Stimulated activated naive CD4-positive, alpha-beta T cell treated with Interleukin-2 at 50 U/mL for 16 hours (primary cell): Measurements from ENCODE around the gene DNAH10.

Experiments
- DNase-seq: peaks from one replicate; lab custom pipeline; 2025; lab: John Stamatoyannopoulos, UW

DNAH10 gene

DNA sequence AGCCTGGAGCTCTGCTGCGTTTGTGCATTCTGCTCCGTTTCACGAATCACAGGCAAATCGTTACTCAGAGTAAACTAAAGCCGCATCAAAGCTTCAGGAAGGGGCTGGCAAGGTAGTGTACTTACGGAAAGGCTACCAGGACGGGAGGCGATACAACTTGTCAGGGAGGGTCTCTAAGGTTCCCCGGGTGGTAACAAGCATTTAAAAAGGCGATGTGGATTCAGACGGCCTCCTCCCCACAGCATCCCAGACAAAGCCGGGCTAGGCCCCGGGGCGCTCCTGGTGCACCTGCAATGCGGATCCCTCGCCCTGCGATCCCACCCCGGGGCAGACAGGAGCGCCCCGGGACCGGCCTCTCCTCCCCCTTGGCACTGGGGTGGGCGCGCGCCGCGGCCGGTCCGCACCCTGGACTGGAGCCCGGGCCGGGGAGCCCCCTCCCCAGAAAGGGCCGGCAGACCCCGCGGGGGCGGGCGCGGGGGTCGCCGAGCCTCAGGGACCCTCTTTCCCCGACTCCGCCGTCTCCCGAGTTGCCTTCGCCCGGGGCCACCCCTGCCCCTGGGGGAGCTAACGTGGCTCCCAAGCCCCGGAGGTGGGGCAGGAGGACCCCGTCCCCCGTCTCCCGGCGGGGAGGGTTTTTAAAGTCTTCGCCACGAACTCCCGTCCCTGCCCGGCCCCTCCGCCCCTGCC lies 209.8 kb downstream of the DNAH10 start:
- peak; percentile 9 for DNase-seq

DNA sequence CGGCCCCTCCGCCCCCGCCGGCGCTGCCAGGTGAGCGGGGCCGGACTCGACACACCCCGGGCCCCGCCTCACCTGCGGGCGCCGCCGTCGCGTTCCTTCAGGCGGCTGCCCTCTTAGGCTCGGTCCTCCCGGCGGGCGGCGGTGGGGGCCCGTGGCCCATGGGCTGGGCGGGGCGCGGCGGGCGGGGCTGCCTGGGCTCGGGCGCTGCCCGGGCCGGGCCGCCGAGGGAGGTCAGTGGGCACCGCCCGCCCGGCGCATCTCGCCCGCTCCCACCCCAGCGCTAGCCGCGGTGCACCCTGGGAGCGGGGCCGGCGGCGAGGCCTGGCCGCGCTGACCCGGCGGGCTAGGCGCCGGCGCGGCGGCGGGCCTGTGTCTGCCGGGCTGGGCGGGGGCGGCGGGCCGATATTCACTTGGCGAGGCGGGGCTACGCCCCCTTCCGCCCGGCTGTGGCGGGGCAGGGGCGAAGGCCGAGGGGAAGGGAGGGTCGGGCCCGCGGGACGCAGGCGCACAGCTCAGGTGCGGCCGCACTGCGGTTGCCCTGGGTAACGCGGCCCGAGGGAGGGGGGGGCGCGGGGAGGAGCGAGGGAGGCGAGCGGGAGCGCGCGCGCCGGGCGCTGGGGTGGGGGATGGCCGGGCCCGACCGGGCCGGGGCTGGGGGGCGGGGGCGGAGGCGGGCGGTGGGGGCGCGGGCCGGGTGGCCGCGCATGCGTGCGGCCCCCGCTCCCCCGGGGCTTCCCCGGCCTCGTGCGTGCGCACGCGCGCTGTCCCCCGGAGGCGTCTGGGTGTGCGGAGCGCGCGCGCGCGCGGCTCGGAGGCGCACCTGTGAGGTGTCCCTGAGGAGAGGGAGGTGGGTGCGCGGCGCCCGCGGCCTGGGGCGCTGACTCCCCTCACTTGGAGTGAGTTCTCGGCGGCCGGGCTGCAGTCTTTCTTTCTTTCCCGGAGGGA lies 210.6 kb downstream of the DNAH10 start, which contains the start of the genes CCDC92 and ZNF664:
CCDC92 (minus strand) TSS at position 375 of the 945 bp plus-strand sequence. CDS start 28,526 bp downstream, outside the sequence.
ZNF664 (plus strand) TSS at position 759 of the 945 bp plus-strand sequence. CDS start 38,930 bp downstream, outside the sequence.
- DNase-seq: peak; percentile 95

DNA sequence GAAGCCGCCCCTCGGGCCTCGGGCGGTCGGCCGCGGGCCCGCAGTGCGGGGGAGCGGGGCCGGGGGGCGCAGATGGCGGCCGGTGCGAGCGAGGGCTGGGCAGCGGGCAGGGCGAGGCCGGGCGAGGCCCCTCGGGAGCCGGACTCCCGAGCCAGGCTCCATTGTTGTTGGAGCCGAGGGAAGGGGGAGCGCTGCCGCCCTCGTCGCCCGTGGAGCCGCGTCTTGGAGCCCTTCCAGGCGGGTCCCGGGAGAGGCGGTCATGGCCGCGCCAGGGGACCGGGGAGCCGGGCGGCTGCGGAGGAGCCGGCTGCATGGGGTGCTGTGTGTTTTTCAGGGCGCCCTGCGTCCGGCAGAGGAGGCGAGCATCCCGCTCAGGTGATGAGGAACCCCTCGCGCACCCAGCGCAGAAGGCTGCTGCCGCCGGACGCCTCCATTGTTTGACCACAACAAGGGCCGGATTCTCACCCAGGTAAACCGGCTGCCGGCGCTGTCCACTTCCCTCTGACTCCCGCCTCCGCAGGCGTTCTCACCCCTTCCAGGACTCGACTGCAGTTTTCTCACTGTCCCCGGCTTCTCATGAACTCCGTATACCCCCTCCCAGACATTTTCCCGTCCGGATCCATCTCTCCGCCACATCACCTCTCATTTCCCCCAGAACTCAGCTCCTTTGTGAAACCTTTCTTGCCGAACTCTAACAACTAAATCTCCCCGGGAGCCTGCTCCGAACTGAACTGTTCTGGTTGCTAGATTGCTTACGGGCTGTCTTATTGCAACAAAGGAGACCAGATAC lies 211.6 kb downstream of the DNAH10 start:
- DNase-seq: peak; percentile 5

DNA sequence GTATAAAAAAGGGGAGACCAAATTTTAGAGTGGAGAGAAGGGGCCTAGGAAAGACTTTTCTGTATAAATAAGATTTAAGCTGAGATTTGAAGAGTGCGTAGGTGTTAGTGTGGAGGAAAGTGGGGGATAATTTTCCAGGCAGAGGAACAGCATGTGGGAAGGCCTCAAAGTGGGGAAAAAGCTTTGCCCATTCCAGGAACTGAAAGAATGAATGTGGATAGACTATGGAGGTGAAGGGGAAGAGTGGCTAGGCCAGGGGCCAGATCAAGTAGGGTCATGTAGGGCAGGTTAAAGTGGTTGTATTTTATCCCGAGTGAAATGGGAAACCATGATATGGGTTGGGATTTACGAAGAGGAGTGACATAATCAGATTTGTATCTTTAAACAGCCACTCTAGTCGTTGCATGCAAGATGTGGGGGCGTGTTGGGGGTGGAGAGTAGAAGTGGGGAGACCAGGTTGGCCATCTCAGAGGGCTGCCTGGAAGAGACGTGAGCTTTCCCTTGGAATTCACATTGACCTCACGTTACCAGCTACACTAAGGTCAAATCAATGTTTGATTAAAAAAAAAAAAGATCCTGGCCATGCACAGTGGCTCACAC lies 214.2 kb downstream of the DNAH10 start:
- DNase-seq: no peak

DNA sequence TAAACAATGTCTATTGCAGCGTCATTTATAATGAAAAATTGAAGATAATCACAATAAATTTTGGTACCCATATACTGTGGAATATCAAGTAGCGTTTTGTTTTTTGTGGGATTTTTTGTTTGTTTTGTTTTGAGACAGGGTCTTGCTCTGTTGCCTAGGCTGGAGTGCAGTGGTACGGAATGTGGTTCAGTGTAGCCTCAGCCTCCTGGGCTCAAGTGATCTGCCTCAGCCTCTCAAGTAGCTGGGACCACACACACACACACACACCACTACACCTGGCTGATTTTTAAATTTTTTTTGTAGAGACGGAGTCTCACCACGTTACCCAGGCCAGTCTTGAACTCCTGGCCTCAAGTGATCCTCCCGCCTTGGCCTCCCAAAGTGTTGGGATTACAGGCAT lies 217.5 kb downstream of the DNAH10 start:
- no peak for DNase-seq

DNA sequence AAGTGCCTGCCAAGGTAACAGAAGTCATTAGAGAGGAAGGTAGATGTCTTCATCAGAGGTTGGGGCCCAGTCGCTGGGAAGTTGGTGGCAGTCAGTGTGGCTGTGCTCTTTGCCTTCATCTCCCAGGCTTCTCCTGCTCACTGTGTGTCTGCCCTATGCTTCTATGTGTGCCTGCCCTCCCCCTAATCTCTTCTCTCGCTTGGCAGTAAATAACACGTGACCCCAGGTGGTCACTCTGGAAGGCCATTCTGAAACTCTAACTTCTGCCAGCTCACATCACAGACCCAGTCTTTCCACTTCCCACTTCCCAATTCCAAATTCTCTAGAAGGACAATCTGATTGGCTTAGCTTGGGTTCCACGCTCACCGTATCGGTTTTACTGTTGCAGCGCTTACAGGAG lies 220.2 kb downstream of the DNAH10 start:
- DNase-seq: no peak

DNA sequence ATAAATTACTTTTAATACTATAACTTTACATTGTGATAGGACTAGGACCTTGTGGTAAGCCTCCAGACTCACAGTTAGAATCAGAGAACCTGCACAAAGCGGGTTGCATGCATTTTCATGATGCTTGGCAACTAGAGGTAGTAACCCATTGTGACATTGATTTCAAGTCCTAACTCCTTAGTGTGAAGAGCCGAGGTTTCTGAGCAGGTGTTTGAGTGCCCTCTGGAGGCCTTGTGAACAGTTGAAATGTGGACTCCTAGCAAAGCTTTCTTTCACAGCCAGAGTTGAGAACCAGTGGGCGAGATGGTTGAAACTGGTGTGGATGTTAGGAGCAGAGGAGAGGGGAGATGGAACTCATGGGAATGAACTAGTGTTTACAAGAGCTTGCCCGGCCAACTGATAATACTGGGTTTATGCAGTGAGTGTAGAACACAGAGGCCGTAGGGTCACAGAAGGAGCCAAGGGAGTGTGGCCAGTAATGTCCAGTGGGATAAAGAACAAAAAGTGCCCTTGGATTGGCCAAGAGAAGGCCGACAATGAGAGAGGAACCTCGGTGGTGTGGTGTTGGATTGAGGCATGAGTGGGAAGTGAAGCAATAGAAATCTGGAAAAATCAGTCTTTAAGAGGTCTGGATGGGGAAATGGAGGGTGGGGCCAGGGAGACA lies 221.9 kb downstream of the DNAH10 start:
- DNase-seq: peak; percentile 14

DNA sequence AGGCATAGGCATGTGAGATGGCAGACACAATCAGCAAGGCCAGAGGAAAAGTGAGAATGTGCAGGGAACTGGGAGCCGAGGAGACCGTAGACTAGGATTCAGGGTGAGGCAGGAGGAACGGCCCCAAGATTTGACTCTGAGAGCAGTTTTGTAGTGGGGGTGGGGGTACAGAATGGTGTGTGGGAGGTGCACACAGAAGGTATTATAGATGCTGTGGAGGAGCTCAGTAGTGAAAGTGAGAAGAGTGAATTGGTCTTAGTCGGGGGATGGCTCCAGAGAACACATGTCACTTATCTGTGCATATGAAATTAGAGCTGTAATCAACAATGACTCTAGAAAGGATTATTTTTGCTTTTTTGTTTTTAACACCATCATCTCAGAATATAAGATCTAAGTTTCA lies 222.8 kb downstream of the DNAH10 start:
- DNase-seq: no peak
